GM12891 (cell line): ENCODE measurements around the gene ACAP1.

Experiments used
- POLR2A ChIP-seq: IDR thresholded peaks from 2 replicates; pipeline ENCODE4 v1.6.1; 2011; ENCODE audit warnings: low read depth, low read length, control low read depth
- POLR2AphosphoS5 ChIP-seq: IDR thresholded peaks from 2 replicates; pipeline ENCODE4 v1.6.1; 2011; ENCODE audit warnings: low read depth, low read length, control low read depth
- TAF1 ChIP-seq: IDR thresholded peaks from 2 replicates; pipeline ENCODE4 v1.6.1; 2011; ENCODE audit warnings: low read depth, low read length, control low read depth

DNA sequence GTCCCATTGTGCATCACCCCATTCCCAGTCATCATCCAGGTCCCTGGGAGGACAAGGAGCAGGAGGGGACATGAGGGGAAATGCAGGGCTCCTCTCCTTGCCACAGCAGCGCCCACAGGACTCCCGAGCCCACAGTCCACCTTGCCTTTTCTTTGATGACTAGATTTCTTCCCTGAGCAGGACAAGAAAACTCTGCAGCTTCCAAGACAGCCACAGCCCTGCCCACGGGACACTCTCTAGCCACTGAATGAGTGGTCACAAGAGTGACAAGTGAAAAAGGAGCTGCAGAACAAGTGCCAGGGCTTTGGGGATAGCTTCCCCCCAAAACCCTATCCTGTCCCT, 11.9 kb upstream of the ACAP1 start:
- TF ChIP-seq TAF1 (no peak), POLR2AphosphoS5 (no peak), POLR2A (no peak)
